Activated T-helper 1 cell treated with anti-CD3 and anti-CD28 coated beads, Interleukin-12 subunit alpha, Interleukin-12 subunit beta, Interleukin-2, Interleukin-4 antibody, amounts not matched to agents 30 ng/mL and 10 ng/mL and 1 ng/mL, durations not matched to agents 14 hours and 24 hours and 36 hours (primary cell): ENCODE measurements around the gene PPM1D. TPM values are rescaled to one million over a fixed set of nuclear protein-coding genes. Genes with fewer than 3 reads are reported as not detected.
"Not testable (repeated sequence)": the region's sequence is repeated elsewhere in the genome, so short reads cannot be mapped to it uniquely, and the experiment has no call there.

Experiments
- DNase-seq: peaks from one replicate; pipeline ENCODE4 v3.0.0; 2021; ENCODE audit warnings: low spot score
- H3K27ac Mint-ChIP-seq: one replicate; pipeline ENCODE4 v1.8.0; 2021; ENCODE audit warnings: mild to moderate bottlenecking, mixed read lengths
- H3K27me3 Mint-ChIP-seq: one replicate; pipeline ENCODE4 v1.8.0; 2022; ENCODE audit warnings: mild to moderate bottlenecking, moderate library complexity, mixed read lengths; ENCODE audit not compliant: insufficient read depth
- H3K36me3 Mint-ChIP-seq: one replicate; pipeline ENCODE4 v1.8.0; 2021; ENCODE audit warnings: low read depth, mixed read lengths
- H3K4me1 Mint-ChIP-seq: one replicate; pipeline ENCODE4 v1.8.0; 2021; ENCODE audit warnings: low read depth, mixed read lengths
- H3K4me3 Mint-ChIP-seq: one replicate; pipeline ENCODE4 v1.8.0; 2021; ENCODE audit warnings: mild to moderate bottlenecking, moderate library complexity, mixed read lengths
- H3K9me3 Mint-ChIP-seq: one replicate; pipeline ENCODE4 v1.8.0; 2021; ENCODE audit warnings: mixed read lengths
- intact Hi-C: fragments of 100-400 bp; cut with micrococcal nuclease; formaldehyde crosslinking; loops from one replicate; pipeline ENCODE4 v1.15.1; 2024
- total RNA-seq: library from RNA; stranded (reverse); gene quantifications from 2 replicates; pipeline ENCODE4 v1.2.3, GENCODE V29; 2022

The PPM1D gene
- 18.6 and 19.7 TPM in 2 replicates for total RNA-seq

DNA sequence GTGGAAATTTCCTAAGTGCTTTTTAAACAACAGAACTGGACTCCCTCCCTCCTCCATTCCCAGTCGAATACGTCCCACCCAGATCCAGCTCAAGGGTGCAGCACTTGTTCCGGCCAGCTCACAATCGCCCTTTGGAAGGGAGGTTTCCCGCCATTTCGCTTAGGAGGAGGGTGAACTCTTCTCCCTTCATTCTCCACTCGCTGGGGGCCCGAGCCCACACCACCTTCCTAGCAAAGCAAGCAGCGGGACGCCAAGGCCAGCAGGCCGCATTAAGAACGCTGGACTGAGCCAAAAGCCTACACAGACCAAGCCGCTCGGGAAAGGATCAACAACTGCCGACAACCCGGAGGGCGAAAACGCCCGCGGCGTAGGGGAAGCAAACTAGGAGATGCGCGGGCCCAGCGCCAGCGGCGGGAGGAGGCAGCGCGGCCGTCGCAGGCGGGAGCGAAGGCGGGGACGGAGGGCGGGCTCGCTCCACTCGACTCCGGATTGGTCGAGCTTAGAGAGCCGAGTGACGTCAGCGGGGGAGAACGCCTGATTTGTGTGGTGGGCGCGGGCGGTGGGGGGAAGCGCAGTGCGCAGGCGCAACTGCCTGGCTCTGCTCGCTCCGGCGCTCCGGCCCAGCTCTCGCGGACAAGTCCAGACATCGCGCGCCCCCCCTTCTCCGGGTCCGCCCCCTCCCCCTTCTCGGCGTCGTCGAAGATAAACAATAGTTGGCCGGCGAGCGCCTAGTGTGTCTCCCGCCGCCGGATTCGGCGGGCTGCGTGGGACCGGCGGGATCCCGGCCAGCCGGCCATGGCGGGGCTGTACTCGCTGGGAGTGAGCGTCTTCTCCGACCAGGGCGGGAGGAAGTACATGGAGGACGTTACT lies at the start of gene PPM1D:
TSS of gene PPM1D (plus strand) at position 574 of the 870 bp plus-strand sequence. CDS start at position 796, 222 bp downstream.
- H3K4me1 Mint-ChIP-seq, result peaks cover 44% of the 10 kb centered on the region
- H3K36me3 Mint-ChIP-seq, result peaks cover 4% of the 10 kb centered on the region
- H3K4me3 Mint-ChIP-seq, result peak within 1 kb of the TSS; percentile 95
- peak; percentile 97 for DNase-seq
- H3K9me3 Mint-ChIP-seq, result no peaks in the 10 kb centered on the region
- intact Hi-C loops, result loop anchor here (1.0 to 5.0 kb wide), 5 partner anchors 23 to 638 kb away; partner anchors contain the start of genes APPBP2, RNFT1 and USP32
- no peaks in the 10 kb centered on the region for H3K27me3 Mint-ChIP-seq
- peak within 1 kb of the TSS; percentile 95 for H3K27ac Mint-ChIP-seq

DNA sequence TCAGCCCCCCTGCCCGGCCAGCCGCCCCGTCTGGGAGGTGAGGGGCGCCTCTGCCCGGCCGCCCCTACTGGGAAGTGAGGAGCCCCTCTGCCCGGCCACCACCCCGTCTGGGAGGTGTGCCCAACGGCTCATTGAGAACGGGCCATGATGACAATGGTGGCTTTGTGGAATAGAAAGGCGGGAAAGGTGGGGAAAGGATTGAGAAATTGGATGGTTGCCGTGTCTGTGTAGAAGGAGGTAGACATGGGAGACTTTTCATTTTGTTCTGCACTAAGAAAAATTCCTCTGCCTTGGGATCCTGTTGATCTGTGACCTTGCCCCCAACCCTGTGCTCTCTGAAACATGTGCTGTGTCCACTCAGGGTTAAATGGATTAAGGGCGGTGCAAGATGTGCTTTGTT lies 47.7 kb upstream of the PPM1D start:
- H3K4me1 Mint-ChIP-seq, H3K27me3 Mint-ChIP-seq, intact Hi-C loops, H3K4me3 Mint-ChIP-seq, H3K9me3 Mint-ChIP-seq, H3K36me3 Mint-ChIP-seq, H3K27ac Mint-ChIP-seq, DNase-seq: not testable (repeated sequence)

DNA sequence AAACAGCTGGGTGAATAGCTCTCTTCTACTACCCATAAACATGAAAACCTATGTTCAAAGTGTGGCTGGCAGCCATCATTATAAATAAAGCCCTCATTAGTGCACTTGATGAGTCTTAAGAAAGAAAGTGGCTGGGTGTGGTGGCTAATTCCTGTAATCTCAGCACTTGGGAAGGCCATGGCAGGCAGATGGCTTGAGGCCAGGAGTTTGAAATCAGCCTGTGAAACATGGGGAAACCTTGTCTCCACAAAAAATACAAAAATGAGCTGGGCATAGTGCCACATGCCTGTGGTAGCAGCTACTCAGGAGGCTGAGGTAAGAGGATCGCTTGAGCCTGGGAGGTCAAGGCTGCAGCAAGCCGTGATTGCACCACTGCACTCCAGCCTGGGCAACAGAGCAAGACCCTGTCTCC lies 45.6 kb upstream of the PPM1D start:
- Mint-ChIP-seq H3K4me1 (no peaks in the 10 kb centered on the region), H3K9me3 (peaks cover 13% of the 10 kb centered on the region), H3K4me3 (no peak overlapping the region), H3K27ac (no peak overlapping the region), H3K36me3 (peaks cover 4% of the 10 kb centered on the region), H3K27me3 (no peaks in the 10 kb centered on the region)
- intact Hi-C loops, result no loop called here
- no peak for DNase-seq

- Mint-ChIP-seq H3K9me3 (peaks cover 13% of the 10 kb centered on the region), H3K36me3 (peaks cover 4% of the 10 kb centered on the region), H3K27ac (no peak overlapping the region), H3K4me3 (no peak overlapping the region), H3K27me3 (no peaks in the 10 kb centered on the region), H3K4me1 (no peaks in the 10 kb centered on the region)
- intact Hi-C loops, result no loop called here
- no peak for DNase-seq
Measured at GRCh38 chr17:60555786-60556185, 44.2 kb upstream of the PPM1D start.

DNA sequence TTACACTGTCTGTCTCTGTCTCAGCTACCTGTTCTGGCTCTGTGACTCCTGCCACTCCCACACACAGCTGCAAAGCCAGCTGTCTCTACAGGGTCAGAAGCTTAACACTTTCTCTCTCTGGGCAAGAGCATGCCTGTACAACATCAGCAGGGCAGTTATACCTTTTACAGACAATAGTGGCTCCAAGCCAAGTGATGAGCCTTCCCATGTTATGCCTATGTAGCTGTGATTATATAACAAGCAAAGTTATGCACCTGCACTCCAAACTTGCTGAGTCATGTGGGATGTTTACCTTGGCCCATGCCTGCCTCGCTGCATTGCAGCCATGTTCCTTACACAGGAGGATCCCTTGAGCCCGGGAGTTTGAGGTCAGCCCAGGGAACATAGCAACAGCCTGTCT lies 42.2 kb upstream of the PPM1D start:
- H3K27ac Mint-ChIP-seq, result no peak overlapping the region
- H3K36me3 Mint-ChIP-seq, result peaks cover 4% of the 10 kb centered on the region
- no peak overlapping the region for H3K4me3 Mint-ChIP-seq
- intact Hi-C loops, result no loop called here
- H3K27me3 Mint-ChIP-seq, result no peaks in the 10 kb centered on the region
- no peaks in the 10 kb centered on the region for H3K4me1 Mint-ChIP-seq
- no peak for DNase-seq
- peaks cover 13% of the 10 kb centered on the region for H3K9me3 Mint-ChIP-seq

DNA sequence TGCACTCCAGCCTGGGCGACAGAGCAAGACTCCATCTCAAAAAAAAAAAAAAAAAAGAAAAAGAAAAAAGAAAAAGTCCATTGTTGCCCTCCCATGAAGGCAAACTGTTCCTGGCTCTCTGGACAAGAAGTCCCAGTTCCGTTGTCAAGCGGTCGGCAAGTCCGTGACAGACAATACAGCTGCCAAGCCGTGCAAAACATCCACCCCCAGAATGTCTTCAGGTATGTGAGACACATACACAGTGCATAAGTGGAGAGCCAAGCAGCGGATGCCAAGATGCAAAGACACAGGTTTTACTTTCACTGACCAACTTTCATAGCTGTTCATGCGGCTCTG lies 40.4 kb upstream of the PPM1D start:
- intact Hi-C loops, result no loop called here
- peaks cover 4% of the 10 kb centered on the region for H3K36me3 Mint-ChIP-seq
- peaks cover 5% of the 10 kb centered on the region for H3K27me3 Mint-ChIP-seq
- peaks cover 13% of the 10 kb centered on the region for H3K9me3 Mint-ChIP-seq
- no peak for DNase-seq
- no peak overlapping the region for H3K4me3 Mint-ChIP-seq
- H3K27ac Mint-ChIP-seq, result no peak overlapping the region
- no peaks in the 10 kb centered on the region for H3K4me1 Mint-ChIP-seq

GRCh38 chr17:60559995-60560859 lies 39.8 kb upstream of the PPM1D start:
- Mint-ChIP-seq H3K27ac (no peak overlapping the region), H3K27me3 (peaks cover 5% of the 10 kb centered on the region), H3K4me1 (no peaks in the 10 kb centered on the region), H3K36me3 (peaks cover 4% of the 10 kb centered on the region), H3K9me3 (peaks cover 13% of the 10 kb centered on the region), H3K4me3 (no peak overlapping the region)
- no peak for DNase-seq
- intact Hi-C loops, result no loop called here

GRCh38 chr17:60560860-60561257 lies 39.1 kb upstream of the PPM1D start:
- Mint-ChIP-seq H3K4me3 (no peak overlapping the region), H3K27ac (no peak overlapping the region), H3K27me3 (peaks cover 5% of the 10 kb centered on the region), H3K9me3 (peaks cover 13% of the 10 kb centered on the region), H3K36me3 (peaks cover 4% of the 10 kb centered on the region), H3K4me1 (no peaks in the 10 kb centered on the region)
- no peak for DNase-seq
- intact Hi-C loops, result no loop called here

- H3K9me3 Mint-ChIP-seq, result peaks cover 5% of the 10 kb centered on the region
Measured at GRCh38 chr17:60562421-60562820, 37.6 kb upstream of the PPM1D start.

DNA sequence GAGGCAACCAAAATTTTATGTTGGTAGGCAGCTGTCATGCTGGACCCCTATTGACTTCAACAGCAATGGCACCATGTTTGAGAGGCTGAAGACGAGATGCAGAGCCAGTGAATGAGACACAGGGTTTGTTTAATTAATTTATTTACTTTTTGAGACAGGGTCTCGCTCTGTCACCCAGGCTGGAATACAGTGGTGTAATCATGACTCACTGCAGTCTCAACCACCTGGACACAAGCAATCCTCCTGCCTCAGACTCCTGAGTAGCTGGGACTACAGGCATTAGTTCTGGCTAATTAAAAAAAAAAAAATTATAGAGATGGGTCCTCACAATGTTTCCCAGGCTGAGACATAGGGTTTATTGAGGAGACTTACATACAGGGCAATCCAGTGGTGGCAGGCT lies 36.2 kb upstream of the PPM1D start:
- intact Hi-C loops, result no loop called here
- Mint-ChIP-seq H3K4me3 (no peak overlapping the region), H3K27me3 (peaks cover 5% of the 10 kb centered on the region), H3K9me3 (no peaks in the 10 kb centered on the region), H3K36me3 (no peaks in the 10 kb centered on the region), H3K4me1 (no peaks in the 10 kb centered on the region), H3K27ac (no peak overlapping the region)
- no peak for DNase-seq

More at GRCh38 chr17:60562421-60562820, 37.6 kb upstream of the PPM1D start:
- no peak for DNase-seq
- H3K4me3 Mint-ChIP-seq, result no peak overlapping the region
- H3K27me3 Mint-ChIP-seq, result peaks cover 5% of the 10 kb centered on the region
- no peaks in the 10 kb centered on the region for H3K4me1 Mint-ChIP-seq
- H3K36me3 Mint-ChIP-seq, result peaks cover 3% of the 10 kb centered on the region
- H3K27ac Mint-ChIP-seq, result no peak overlapping the region
- intact Hi-C loops, result no loop called here

- no peaks in the 10 kb centered on the region for H3K4me1 Mint-ChIP-seq
- H3K9me3 Mint-ChIP-seq, result no peaks in the 10 kb centered on the region
- intact Hi-C loops, result no loop called here
- no peak for DNase-seq
- H3K4me3 Mint-ChIP-seq, result no peak overlapping the region
- H3K27ac Mint-ChIP-seq, result no peak overlapping the region
- peaks cover 5% of the 10 kb centered on the region for H3K27me3 Mint-ChIP-seq
- no peaks in the 10 kb centered on the region for H3K36me3 Mint-ChIP-seq
Measured at GRCh38 chr17:60565233-60565632, 34.8 kb upstream of the PPM1D start.

DNA sequence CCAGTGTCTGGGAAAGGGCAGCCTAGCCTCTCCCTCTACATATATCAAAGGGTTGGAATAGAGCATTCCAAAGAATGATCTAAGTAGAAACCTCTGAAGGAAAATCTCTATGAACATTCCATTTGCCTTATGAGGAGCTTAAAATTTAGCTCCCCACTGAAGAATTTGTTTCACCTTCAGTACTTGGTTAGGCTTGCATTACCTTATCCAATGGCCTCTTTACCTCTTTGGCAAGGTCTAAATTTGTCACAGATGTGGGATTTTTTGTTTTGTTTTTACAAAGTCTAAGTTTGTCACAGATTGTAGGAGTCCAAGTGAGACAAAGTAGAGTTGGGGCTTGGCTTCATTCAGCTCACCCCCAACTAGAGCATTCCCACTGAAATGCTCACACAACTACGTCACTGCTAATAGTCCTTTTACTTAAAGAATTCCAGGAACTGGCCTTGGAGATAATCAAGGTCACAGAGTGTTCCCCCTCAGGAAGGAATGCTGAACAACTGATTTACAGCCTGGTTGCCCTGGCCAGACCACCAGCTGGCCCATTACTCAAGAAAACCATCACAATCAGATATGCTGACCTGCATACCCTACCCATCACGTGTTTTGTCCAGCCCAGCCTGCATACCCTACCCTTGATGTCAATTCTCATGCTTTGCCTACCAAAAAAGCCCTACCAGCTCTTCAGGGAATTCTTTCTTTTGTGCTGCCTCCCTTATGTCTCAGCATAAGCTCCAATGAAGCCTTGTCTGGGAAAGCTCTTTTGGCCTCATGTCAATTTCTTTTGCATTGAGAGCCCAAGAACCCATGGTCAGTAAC lies 26.5 kb upstream of the PPM1D start:
- peaks cover 12% of the 10 kb centered on the region for H3K27me3 Mint-ChIP-seq
- no peaks in the 10 kb centered on the region for H3K36me3 Mint-ChIP-seq
- no peak overlapping the region for H3K27ac Mint-ChIP-seq
- H3K4me1 Mint-ChIP-seq, result peaks cover 10% of the 10 kb centered on the region
- no peak overlapping the region for H3K4me3 Mint-ChIP-seq
- intact Hi-C loops, result no loop called here
- H3K9me3 Mint-ChIP-seq, result no peaks in the 10 kb centered on the region
- no peak for DNase-seq
